K562 (cell line): ENCODE data around the gene SNW1. TPM values are rescaled to one million over a fixed set of nuclear protein-coding genes. Genes with fewer than 3 reads are reported as not detected.

Experiments
- ARID2 ChIP-seq: fragments of 450-650 bp; IDR thresholded peaks from 2 replicates; pipeline ENCODE4 v1.6.1; 2017; ENCODE audit warnings: antibody characterized with exemption, mild to moderate bottlenecking
- ATF1 ChIP-seq, 2 experiments: fragments of 450-650 bp in 1 of 2; IDR thresholded peaks; 2 replicates each; pipeline ENCODE4 v1.6.1; 2016; ENCODE audit warnings: missing compliant biosample characterization in 1 of 2, missing genetic modification characterization in 1 of 2
- CHD1 ChIP-seq: fragments of 200-600 bp; sonication (generic); IDR thresholded peaks from one replicate; pipeline ENCODE4 v1.6.1; 2012; ENCODE audit warnings: mild to moderate bottlenecking, moderate library complexity, low read length, inconsistent platforms
- ELF4 ChIP-seq: fragments of 450-650 bp; formaldehyde crosslinking; IDR thresholded peaks from 2 replicates; pipeline ENCODE4 v1.4.0; 2022; ENCODE audit warnings: missing genetic modification characterization
- GTF3C2 ChIP-seq: IDR thresholded peaks from 3 replicates; pipeline ENCODE4 v1.6.1; 2011; ENCODE audit warnings: borderline replicate concordance, mild to moderate bottlenecking, moderate library complexity; ENCODE audit not compliant: insufficient read length; ENCODE audit errors: extremely low read depth
- KLF13 ChIP-seq: fragments of 450-650 bp; IDR thresholded peaks from 2 replicates; pipeline ENCODE4 v1.6.1; 2016; ENCODE audit warnings: missing genetic modification characterization, low read depth, mild to moderate bottlenecking, missing compliant biosample characterization, moderate library complexity, borderline replicate concordance
- MAFG ChIP-seq: fragments of 450-650 bp; conservative IDR thresholded peaks from 2 replicates; pipeline ENCODE4 v1.6.1; 2016; ENCODE audit warnings: missing genetic modification characterization, missing compliant biosample characterization
- MNT ChIP-seq, 2 experiments: fragments of 450-650 bp; conservative IDR thresholded peaks; 2 replicates each; pipeline ENCODE4 v1.6.1; 2017; ENCODE audit warnings: mild to moderate bottlenecking in 2 of 2, moderate library complexity in 2 of 2
- NONO ChIP-seq, 2 experiments: fragments of 200-400 bp in 1 of 2; fragments of 450-650 bp in 1 of 2; formaldehyde crosslinking in 1 of 2; IDR thresholded peaks; 2 replicates each; pipeline ENCODE4 v1.6.1; 2017; ENCODE audit warnings: low read depth in 2 of 2, mild to moderate bottlenecking in 2 of 2, moderate library complexity in 2 of 2, low read length in 1 of 2
- PHB2 ChIP-seq: fragments of 450-650 bp; IDR thresholded peaks from 2 replicates; pipeline ENCODE4 v1.6.1; 2017; ENCODE audit warnings: low read depth
- RBM22 ChIP-seq: fragments of 200-400 bp; formaldehyde crosslinking; IDR thresholded peaks from 2 replicates; pipeline ENCODE4 v1.6.1; 2018; ENCODE audit warnings: low read length, low read depth; ENCODE audit not compliant: poor library complexity, severe bottlenecking
- ZNF274 ChIP-seq: IDR thresholded peaks from 2 replicates; pipeline ENCODE4 v1.6.1; 2011; ENCODE audit warnings: low read depth, mild to moderate bottlenecking, low read length, moderate library complexity, borderline replicate concordance
- polyA plus RNA-seq, 8 experiments: library from polyadenylated mRNA; depleted of rRNA in 4 of 8; stranded (reverse) in 5 of 8; unstranded in 3 of 8; fragments of >200 nt; fragmentation: Nextera tagmentation in 2 of 8; fragmentation: Illumina TruSeq in 1 of 8; extraction: Ambion mirVana in 2 of 8; extraction: Trizol in 1 of 8; gene quantifications; 2 replicates each; pipeline versions ENCODE4 v1.2.1 to v1.2.3, GENCODE V29; 2011 to 2014; ENCODE audit warnings: inconsistent platforms in 1 of 8, missing spikeins in 1 of 8
- total RNA-seq, 7 experiments: library from RNA; depleted of rRNA in 6 of 7; stranded (reverse); fragments of >200 nt in 6 of 7; fragmentation: Illumina TruSeq in 2 of 7; extraction: Trizol in 2 of 7; gene quantifications; 2 replicates each; pipeline versions ENCODE4 v1.2.1 to v1.2.3, GENCODE V29; 2011 to 2021; ENCODE audit warnings: low replicate concordance in 1 of 7
- TF ChIP-seq, protein P1 (sequence below), 2 experiments: IDR thresholded peaks; 2 replicates each; pipeline ENCODE4 v1.6.1; 2011; ENCODE audit warnings: borderline replicate concordance in 1 of 2, control low read depth in 1 of 2, low read depth in 1 of 2, low read length in 1 of 2, mild to moderate bottlenecking in 1 of 2, mixed read lengths in 1 of 2, moderate library complexity in 1 of 2; ENCODE audit not compliant: insufficient read depth in 1 of 2, insufficient read length in 1 of 2, poor library complexity in 1 of 2, severe bottlenecking in 1 of 2; ENCODE audit errors: extremely low read depth in 1 of 2
- TF ChIP-seq, protein P2 (sequence below): fragments of 200-800 bp; sonication (Bioruptor generic); IDR thresholded peaks from 2 replicates; pipeline ENCODE4 v1.6.1; 2017; ENCODE audit warnings: missing genetic modification characterization, missing compliant biosample characterization

Gene SNW1
- total and polyA plus RNA-seq, 9 of the 15 experiments (the other 6 are each of a cell fraction or from before 2014, with no cell fraction given), result 64.4 to 143 (median 98.2) TPM

DNA sequence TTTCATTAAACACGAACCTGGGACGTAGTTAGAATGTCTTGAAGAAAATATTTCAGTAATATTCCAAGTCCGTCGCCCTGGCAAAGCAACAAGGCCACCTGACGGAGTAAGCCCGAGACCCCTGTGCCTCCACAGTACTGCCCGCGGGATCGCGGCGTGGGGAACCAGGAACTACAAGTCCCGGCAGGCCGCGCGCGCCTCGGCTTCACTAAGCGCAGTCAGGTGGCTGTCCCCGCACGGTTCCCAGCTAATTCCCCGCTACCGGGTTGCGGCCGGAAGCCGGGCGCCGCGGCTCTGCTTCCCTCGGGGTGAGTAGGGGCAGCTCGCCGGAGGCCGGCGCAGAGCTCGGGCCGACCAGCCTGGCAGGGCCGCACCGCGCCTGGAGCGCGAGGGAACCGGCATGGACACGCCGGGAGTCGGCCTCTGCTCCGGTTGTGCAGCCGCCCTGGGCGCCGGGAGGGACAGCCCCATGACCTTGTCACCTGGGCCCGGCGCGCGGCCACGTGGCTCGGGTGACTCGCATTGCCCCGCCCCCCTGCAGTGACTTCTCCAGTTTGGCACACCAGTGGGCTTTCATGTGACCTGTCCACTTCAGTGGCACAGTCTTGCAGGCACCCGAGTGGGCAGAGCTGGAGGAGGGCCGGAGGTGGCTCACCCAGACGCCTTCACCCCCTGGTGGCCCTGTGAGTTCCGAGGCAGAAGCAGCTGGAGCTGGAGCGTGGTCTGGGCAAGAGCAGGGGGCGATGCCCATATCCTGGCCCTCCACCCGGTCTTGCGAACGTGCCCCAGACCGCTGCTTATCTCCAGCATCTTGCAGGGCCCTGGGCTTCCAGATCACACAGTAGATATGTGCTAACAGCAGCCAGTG lies 39.1 kb upstream of the SNW1 start, which contains the start of gene ADCK1 (continued):
- TF ChIP-seq PHB2, result no peak
- no peak for TF ChIP-seq ELF4 (CRISPR knock-in tag)
- TF ChIP-seq KLF13 (tag), result no peak; the same call in 1 of the 2 replicates
- no peak for TF ChIP-seq RBM22
- peak; percentile 56 to 62; a peak in 2 of 4 replicates for TF ChIP-seq NONO (IDR thresholded peaks at IDR 0.05; ENCODE audit: low read depth in 2 of 2, low read length in 1 of 2)
- no peak for TF ChIP-seq CHD1
- no peak for TF ChIP-seq GTF3C2
- no peak for TF ChIP-seq ARID2
- no peak for TF ChIP-seq ATF1 (CRISPR knock-in tag; IDR thresholded peaks at IDR 0.05)
- peak; percentile 83 for TF ChIP-seq ATF1 (tag; IDR thresholded peaks at IDR 0.05)
- TF ChIP-seq, protein P1, sequence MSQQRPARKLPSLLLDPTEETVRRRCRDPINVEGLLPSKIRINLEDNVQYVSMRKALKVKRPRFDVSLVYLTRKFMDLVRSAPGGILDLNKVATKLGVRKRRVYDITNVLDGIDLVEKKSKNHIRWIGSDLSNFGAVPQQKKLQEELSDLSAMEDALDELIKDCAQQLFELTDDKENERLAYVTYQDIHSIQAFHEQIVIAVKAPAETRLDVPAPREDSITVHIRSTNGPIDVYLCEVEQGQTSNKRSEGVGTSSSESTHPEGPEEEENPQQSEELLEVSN (IDR thresholded peaks at IDR 0.05; ENCODE audit: borderline replicate concordance in 1 of 2, extremely low read depth in 1 of 2, insufficient read depth in 1 of 2, insufficient read length in 1 of 2, low read depth in 1 of 2, low read length in 1 of 2, poor library complexity in 1 of 2, severe bottlenecking in 1 of 2), result peak; percentile 60 to 70
- TF ChIP-seq MAFG (tag), result no peak
- peak; percentile 97 to 99 for TF ChIP-seq MNT (conservative IDR thresholded peaks at IDR 0.05)
- TF ChIP-seq, protein P2, sequence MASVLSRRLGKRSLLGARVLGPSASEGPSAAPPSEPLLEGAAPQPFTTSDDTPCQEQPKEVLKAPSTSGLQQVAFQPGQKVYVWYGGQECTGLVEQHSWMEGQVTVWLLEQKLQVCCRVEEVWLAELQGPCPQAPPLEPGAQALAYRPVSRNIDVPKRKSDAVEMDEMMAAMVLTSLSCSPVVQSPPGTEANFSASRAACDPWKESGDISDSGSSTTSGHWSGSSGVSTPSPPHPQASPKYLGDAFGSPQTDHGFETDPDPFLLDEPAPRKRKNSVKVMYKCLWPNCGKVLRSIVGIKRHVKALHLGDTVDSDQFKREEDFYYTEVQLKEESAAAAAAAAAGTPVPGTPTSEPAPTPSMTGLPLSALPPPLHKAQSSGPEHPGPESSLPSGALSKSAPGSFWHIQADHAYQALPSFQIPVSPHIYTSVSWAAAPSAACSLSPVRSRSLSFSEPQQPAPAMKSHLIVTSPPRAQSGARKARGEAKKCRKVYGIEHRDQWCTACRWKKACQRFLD, result peak; percentile 78
- no peak for TF ChIP-seq ZNF274
